ENCODE data around the gene RALGPS2.

The RALGPS2 gene, protein sequence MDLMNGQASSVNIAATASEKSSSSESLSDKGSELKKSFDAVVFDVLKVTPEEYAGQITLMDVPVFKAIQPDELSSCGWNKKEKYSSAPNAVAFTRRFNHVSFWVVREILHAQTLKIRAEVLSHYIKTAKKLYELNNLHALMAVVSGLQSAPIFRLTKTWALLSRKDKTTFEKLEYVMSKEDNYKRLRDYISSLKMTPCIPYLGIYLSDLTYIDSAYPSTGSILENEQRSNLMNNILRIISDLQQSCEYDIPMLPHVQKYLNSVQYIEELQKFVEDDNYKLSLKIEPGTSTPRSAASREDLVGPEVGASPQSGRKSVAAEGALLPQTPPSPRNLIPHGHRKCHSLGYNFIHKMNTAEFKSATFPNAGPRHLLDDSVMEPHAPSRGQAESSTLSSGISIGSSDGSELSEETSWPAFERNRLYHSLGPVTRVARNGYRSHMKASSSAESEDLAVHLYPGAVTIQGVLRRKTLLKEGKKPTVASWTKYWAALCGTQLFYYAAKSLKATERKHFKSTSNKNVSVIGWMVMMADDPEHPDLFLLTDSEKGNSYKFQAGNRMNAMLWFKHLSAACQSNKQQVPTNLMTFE

GRCh38 chr1:178724728-178725465 lies at the start of gene RALGPS2:
Gene RALGPS2, plus strand, starts transcription at chr1:178725244. Its CDS starts 51,521 bp downstream, at chr1:178776765.
- peak; percentile 82 for DNase-seq

GRCh38 chr1:178679237-178679636 lies 45.8 kb upstream of the RALGPS2 start:
- no peak for DNase-seq

- DNase-seq: no peak
Observed at GRCh38 chr1:178682429-178682828, 42.6 kb upstream of the RALGPS2 start.

DNA sequence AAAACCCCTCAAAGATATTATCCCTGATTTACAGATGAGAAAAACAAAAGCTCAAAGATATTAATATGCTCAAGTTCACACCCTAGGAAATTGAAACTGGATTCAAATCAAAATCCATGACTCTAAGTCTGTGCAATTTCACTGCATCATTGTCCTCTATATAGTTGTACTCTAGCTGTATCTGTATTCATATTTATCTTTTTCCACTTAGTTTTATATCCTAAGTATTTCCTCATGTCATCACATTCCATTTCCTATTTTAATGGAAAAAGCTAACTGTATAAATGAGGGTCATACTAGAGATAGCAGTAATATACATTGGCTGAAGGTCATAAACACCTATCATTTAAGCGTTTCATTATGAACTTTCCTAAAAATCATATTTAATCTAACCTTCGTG lies 42.2 kb upstream of the RALGPS2 start:
- no peak for DNase-seq

DNA sequence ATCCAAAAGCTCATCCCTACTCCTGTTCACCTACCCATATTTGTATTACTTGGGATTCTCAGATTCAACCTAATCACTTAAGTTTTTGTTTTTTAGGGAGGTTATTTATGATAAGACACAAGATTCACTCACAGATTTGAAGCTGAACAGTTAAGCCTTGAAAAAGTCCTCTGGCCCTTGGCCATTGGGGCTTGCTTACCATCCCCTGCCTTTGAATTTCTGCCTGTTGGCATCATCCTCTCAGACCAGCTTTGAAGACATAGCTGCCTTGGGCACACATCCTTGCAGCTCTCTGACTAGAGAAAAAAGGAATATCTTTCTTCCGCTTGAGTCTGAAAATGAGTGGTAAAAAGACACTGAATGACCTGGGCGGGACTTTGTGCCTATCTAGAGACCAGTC lies 41.8 kb upstream of the RALGPS2 start:
- no peak for DNase-seq

DNA sequence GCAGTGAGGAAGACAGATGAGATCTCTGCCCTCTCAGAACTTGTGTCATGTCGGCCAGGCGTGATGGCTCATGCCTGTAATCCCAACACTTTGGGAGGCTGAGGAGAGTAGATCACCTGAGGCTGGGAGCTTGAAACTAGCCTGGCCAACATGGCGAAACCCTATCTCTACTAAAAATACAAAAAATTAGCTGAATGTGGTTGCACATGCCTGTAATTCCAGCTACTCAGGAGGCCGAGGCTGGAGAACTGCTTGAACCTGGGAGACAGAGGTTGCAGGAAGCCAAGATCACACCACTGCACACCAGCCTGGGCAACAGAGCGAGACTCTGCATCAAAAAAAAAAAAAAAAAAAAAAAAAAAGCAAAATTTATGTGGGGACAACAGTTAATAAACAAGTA lies 40.9 kb upstream of the RALGPS2 start:
- no peak for DNase-seq

- no peak for DNase-seq
Observed at GRCh38 chr1:178684542-178685000, 40.5 kb upstream of the RALGPS2 start.

GRCh38 chr1:178686407-178686806 lies 38.6 kb upstream of the RALGPS2 start:
- DNase-seq: no peak

GRCh38 chr1:178688244-178688643 lies 36.8 kb upstream of the RALGPS2 start:
- DNase-seq: no peak

- DNase-seq: no peak
Observed at GRCh38 chr1:178689769-178690168, 35.3 kb upstream of the RALGPS2 start.

DNA sequence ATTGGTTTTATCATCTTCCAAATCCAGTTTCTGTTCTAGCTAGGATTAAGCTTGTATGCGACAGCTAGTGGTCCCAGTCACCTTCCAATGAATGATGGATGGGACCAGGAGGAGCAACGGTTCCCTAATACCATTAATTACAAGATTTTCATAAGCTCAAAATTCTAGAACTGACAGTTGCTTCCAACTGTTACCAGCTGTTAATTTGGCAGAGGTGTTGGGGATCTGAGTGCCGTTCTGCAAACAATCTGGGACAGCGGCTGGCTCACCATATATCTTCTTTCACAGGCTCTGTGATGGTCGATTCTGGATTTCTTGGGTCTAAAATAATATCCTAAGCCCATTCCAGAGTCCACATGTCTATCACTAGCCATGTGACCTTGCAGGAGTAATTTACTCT lies 34.5 kb upstream of the RALGPS2 start:
- no peak for DNase-seq

DNA sequence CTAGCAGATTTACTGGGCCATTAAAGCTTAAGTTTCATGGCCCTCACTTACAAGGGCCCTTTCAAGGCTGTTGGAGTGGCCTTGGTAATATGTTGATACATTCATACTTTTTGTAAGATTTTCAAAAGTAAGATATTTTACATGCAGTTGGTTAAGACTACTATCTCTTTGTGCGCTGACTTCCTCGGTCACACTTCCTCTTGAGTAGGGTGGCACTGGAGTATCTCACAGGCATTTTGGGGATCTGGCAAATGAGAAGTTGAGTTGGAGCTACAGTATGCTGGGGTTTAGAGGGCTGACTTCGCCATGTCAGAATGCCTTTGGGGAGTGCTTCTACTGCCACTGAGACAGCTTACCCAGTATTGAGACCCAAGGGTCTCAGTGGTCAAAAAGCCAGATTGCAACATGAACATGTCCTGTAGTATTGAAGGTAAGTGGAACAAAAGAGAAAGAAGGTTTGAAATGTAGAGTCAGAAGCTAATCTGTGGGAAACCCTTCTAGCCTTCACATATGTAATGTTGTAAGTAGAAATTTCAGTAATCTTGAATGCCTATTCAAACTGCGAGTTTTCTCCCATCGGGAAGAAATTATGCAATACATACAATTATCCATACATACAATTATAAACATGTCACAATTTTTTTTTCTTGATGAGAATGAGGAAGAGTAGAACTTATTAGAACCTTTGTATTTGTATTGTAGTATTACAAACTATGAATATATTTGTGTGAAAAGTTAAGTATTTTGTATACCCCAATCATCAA lies 32.3 kb upstream of the RALGPS2 start:
- no peak for DNase-seq

DNA sequence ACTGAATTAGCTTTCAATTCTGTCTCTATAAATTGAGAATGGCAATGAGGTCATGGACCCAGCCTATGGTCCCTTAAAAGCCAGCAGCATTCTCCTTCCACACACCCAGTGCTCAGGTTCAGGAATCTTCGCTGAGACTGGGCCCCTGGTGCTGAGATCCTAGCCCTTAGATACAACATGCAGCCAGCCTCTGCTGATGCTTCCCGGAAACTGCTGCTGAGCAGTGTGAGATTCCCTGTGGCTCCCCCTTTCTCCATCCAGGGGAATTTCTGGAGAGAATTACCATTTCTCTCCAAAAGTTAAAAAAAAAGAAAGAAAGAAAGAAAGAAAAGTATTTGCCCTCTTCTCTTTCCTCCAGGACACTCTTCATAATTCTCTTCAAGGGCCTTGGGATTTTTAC lies 31.7 kb upstream of the RALGPS2 start:
- no peak for DNase-seq

- DNase-seq: no peak
Observed at GRCh38 chr1:178694923-178695525, 30.0 kb upstream of the RALGPS2 start.

DNA sequence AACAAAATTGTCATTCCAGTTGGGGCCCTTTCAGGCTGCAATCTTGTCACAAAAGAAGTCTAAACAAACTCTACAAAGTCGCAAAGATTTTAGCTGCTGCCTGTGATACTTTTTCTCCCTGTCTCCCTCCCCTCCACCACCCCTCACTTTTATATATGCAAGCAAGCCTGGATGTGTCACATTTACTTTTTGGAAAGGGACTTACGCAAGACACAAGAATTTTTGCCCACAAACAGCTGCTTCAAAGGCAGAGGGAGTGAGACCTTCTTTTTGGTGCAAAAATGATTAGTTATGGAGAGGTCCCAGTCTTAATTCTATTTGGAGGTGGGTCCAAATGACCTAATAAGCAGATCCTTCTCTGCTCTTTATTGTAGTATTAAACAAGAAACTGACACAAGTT lies 22.9 kb upstream of the RALGPS2 start:
- no peak for DNase-seq

- no peak for DNase-seq
Observed at GRCh38 chr1:178704833-178705232, 20.2 kb upstream of the RALGPS2 start.

DNA sequence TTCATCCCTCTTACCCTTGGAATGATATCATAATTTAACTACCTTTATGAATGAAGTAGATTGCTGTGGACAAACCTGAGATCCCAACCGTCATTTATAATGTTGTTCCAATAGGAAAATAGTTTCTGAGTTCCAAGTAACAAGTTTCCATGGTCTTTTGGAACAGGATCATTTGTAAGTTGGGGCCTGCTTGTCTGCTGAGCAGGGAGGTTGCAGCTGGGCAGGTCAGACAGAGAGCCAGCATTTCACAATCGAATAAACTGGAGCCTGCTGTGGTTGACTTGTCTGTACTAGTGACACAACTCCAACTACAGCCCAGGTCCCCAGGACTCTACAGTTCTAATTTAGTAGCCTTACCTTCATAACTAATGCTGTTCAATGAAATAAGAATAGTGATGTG lies 18.6 kb upstream of the RALGPS2 start:
- no peak for DNase-seq

DNA sequence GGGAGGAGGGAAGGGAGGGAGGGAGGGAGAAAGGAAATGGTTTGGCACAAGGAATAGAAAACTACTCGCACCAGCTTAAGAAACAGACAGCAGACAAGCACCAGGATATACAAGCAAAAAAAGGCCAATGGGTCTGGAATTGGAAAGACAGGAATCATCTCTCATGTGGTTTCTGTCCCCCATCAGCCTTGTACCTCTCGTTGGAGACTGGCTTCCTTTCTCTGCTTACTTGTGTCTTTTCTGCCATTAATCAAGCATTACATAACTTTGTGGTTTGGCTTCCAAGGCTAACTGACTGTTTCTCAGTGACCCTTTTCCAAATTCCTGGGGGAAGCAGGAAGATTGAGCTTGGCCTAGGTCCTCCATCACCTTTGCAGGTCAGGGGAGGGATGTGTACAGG lies 11.8 kb upstream of the RALGPS2 start:
- no peak for DNase-seq

- no peak for DNase-seq
Observed at GRCh38 chr1:178714453-178714852, 10.6 kb upstream of the RALGPS2 start.

- DNase-seq: no peak
Observed at GRCh38 chr1:178716111-178716510, 8.9 kb upstream of the RALGPS2 start.

DNA sequence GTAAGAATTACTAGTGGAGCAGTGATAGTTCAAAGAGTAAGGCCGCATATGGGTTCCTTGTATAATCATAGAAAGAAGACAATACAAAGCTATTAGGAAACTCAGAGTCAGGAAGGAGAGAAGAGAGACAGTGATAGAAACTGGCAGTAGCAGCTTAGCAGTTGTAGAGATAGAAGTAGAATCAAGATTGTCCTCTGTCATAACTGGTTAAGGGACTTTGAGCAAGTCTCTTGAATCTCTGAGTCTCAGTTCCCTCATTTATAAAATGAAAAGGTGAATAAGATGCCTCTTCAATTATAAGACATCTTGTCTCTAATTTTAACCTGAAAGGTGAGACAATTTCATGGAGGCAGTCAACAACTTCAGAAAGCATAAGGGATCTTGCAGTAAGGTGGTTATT lies 6.5 kb upstream of the RALGPS2 start:
- no peak for DNase-seq

- DNase-seq: no peak
Observed at GRCh38 chr1:178723546-178723945, 1.5 kb upstream of the RALGPS2 start.

DNA sequence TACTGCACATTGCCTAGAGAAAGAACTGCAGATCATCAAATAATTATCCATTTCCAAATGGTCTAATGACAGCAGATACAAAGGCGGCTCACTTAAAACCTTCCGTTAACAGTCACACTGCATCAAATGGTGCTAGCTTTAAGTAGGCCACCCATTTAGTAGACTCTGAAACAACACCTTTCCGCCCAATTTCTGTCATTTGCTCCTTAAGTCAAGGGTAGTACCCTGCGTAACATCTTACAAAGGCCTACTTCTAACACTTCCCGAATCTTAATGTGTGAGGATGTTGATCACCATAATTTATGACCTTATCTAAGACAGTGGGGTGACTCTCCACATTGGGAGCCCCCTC lies 692 bp upstream of the RALGPS2 start:
- DNase-seq: no peak

Data from CD4-positive, alpha-beta T cell treated with Interleukin-17A for 4 hours (primary cell).